OCI-LY3 (cell line): ENCODE results near the gene CISD3.

Experiments used
- H2AFZ ChIP-seq: fragments of 200-600, 300-600 bp; shearing (Covaris generic); 2 replicates; pipeline ENCODE4 v1.6.0; 2014; ENCODE audit warnings: antibody characterized with exemption, low read depth, low read length
- H3K27ac ChIP-seq: fragments of 200-600, 300-600 bp; sonication (generic); 2 replicates; pipeline ENCODE4 v1.5.1; 2014; ENCODE audit warnings: mild to moderate bottlenecking, low read length, moderate library complexity, mixed read lengths
- H3K27me3 ChIP-seq: fragments of 200-600, 300-600 bp; sonication (generic); 2 replicates; pipeline ENCODE4 v1.6.1; 2014; ENCODE audit warnings: low read depth, low read length, mixed read lengths
- H3K36me3 ChIP-seq: fragments of 200-600, 300-600 bp; sonication (generic); replicated peaks from 2 replicates; pipeline ENCODE3; 2014; ENCODE audit warnings: low read depth, low read length, mixed read lengths
- H3K4me1 ChIP-seq: fragments of 300-600, 200-600 bp; sonication (generic); 2 replicates; pipeline ENCODE4 v1.6.1; 2014; ENCODE audit warnings: low read length, mixed read lengths
- H3K4me2 ChIP-seq: fragments of 200-600, 300-600 bp; sonication (generic); 2 replicates; pipeline ENCODE4 v1.6.1; 2014; ENCODE audit warnings: low read length, mixed read lengths
- H3K4me3 ChIP-seq: fragments of 300-600, 200-600 bp; sonication (generic); 2 replicates; pipeline ENCODE4 v1.5.1; 2014; ENCODE audit warnings: antibody characterized with exemption, mild to moderate bottlenecking, low read length, moderate library complexity
- H3K79me2 ChIP-seq: fragments of 300-600, 200-600 bp; shearing (Covaris generic); 2 replicates; pipeline ENCODE4 v1.6.1; 2014; ENCODE audit warnings: mild to moderate bottlenecking, low read length, mixed read lengths
- H3K9ac ChIP-seq: fragments of 300-600, 200-600 bp; shearing (Covaris generic); 2 replicates; pipeline ENCODE4 v1.6.0; 2014; ENCODE audit warnings: mild to moderate bottlenecking, low read length, moderate library complexity
- H3K9me3 ChIP-seq: fragments of 200-600, 300-600 bp; shearing (Covaris generic); 2 replicates; pipeline ENCODE4 v1.6.1; 2014; ENCODE audit warnings: low read length, mixed read lengths; ENCODE audit not compliant: insufficient read depth
- H4K20me1 ChIP-seq: fragments of 200-600, 300-600 bp; sonication (generic); 2 replicates; pipeline ENCODE4 v1.6.1; 2016; ENCODE audit warnings: low read length, mixed read lengths; ENCODE audit not compliant: insufficient read depth
- CTCF ChIP-seq: fragments of 200-600, 300-600 bp; sonication (generic); IDR thresholded peaks from 2 replicates; pipeline ENCODE4 v1.5.1; 2014; ENCODE audit warnings: antibody characterized with exemption, low read length, low read depth
- EZH2phosphoT487 ChIP-seq: fragments of 200-600 bp; shearing (Covaris generic); IDR thresholded peaks from 2 replicates; pipeline ENCODE4 v1.6.1; 2018; ENCODE audit warnings: antibody characterized with exemption, mixed run types, low read depth

CISD3 gene

GRCh38 chr17:38773258-38773657 is 43.1 kb downstream of the CISD3 start:
- no peaks in the 10 kb centered on the region for H3K9me3 ChIP-seq
- H3K4me2 ChIP-seq, result no peak overlapping the region
- no peak overlapping the region for H3K4me3 ChIP-seq
- H3K4me1 ChIP-seq, result no peaks in the 10 kb centered on the region
- no peak overlapping the region for H3K27ac ChIP-seq
- peaks cover 24% of the 10 kb centered on the region for H3K36me3 ChIP-seq
- H2AFZ ChIP-seq, result no peak overlapping the region
- no peaks in the 10 kb centered on the region for H4K20me1 ChIP-seq
- H3K27me3 ChIP-seq, result no peaks in the 10 kb centered on the region
- TF ChIP-seq CTCF (no peak), EZH2phosphoT487 (no peak)
- H3K9ac ChIP-seq, result no peak overlapping the region
- H3K79me2 ChIP-seq, result no peaks in the 10 kb centered on the region

GRCh38 chr17:38777641-38778250 is 47.6 kb downstream of the CISD3 start:
- no peaks in the 10 kb centered on the region for H3K27me3 ChIP-seq
- H3K79me2 ChIP-seq, result no peaks in the 10 kb centered on the region
- H3K36me3 ChIP-seq, result peaks cover 37% of the 10 kb centered on the region
- no peaks in the 10 kb centered on the region for H4K20me1 ChIP-seq
- H3K27ac ChIP-seq, result no peak overlapping the region
- H3K9ac ChIP-seq, result no peak overlapping the region
- no peak overlapping the region for H3K4me2 ChIP-seq
- TF ChIP-seq EZH2phosphoT487 (no peak), CTCF (no peak)
- H3K4me1 ChIP-seq, result no peaks in the 10 kb centered on the region
- H3K4me3 ChIP-seq, result no peak overlapping the region
- H3K9me3 ChIP-seq, result no peaks in the 10 kb centered on the region
- H2AFZ ChIP-seq, result no peak overlapping the region

GRCh38 chr17:38779965-38780752 is 50.0 kb downstream of the CISD3 start:
- no peak for TF ChIP-seq EZH2phosphoT487
- no peak for TF ChIP-seq CTCF
- no peak overlapping the region for H2AFZ ChIP-seq
- peaks cover 27% of the 10 kb centered on the region for H3K36me3 ChIP-seq
- H3K9me3 ChIP-seq, result no peaks in the 10 kb centered on the region
- no peaks in the 10 kb centered on the region for H3K4me1 ChIP-seq
- H3K79me2 ChIP-seq, result no peaks in the 10 kb centered on the region
- no peaks in the 10 kb centered on the region for H3K27me3 ChIP-seq
- no peak overlapping the region for H3K27ac ChIP-seq
- no peaks in the 10 kb centered on the region for H4K20me1 ChIP-seq
- H3K4me2 ChIP-seq, result no peak overlapping the region
- H3K4me3 ChIP-seq, result no peak overlapping the region
- H3K9ac ChIP-seq, result no peak overlapping the region

- Histone ChIP-seq H3K9ac (no peak overlapping the region), H3K27me3 (no peaks in the 10 kb centered on the region), H3K9me3 (no peaks in the 10 kb centered on the region), H3K27ac (no peak overlapping the region), H2AFZ (no peak overlapping the region), H3K4me2 (no peak overlapping the region), H4K20me1 (no peaks in the 10 kb centered on the region), H3K79me2 (no peaks in the 10 kb centered on the region), H3K4me3 (no peak overlapping the region), H3K4me1 (no peaks in the 10 kb centered on the region), H3K36me3 (peaks cover 29% of the 10 kb centered on the region)
- TF ChIP-seq CTCF (no peak), EZH2phosphoT487 (no peak)
These were observed 53.1 kb downstream of the CISD3 start for GRCh38 chr17:38783227-38783626.
